Upper lobe of left lung (tissue), 6 donors: ENCODE data around the gene SLCO4A1. TPM values are rescaled to one million over a fixed set of nuclear protein-coding genes. Genes with fewer than 3 reads are reported as not detected.
A peak's percentile ranks its signal among the peaks of the same experiment; 100 is the strongest.

Experiments
- ATAC-seq, 2 donors: fragments of 200-7000 bp; cut with Tn5 transposase; one replicate each; pipeline ENCODE4 v1.9.1; 2022; ENCODE audit warnings: mild to moderate bottlenecking in 2 of 2, moderate library complexity in 2 of 2; ENCODE audit not compliant: low FRiP score in 2 of 2
- DNase-seq, 2 donors: peaks; one replicate each; pipeline ENCODE4 v3.0.0-alpha.2; 2019 to 2020
- H3K27ac ChIP-seq, 4 donors: fragments of 200-600 bp; sonication (generic); one replicate each; pipeline ENCODE4 v1.5.1; 2016 to 2019
- H3K27me3 ChIP-seq, 4 donors: fragments of 200-600 bp; sonication (generic); one replicate each; pipeline ENCODE4 v1.5.1; 2017 to 2019
- H3K36me3 ChIP-seq, 4 donors: fragments of 200-600 bp; sonication (generic); one replicate each; pipeline ENCODE4 v1.5.1; 2016 to 2019
- H3K4me1 ChIP-seq, 4 donors: fragments of 200-600 bp; sonication (generic); one replicate each; pipeline ENCODE4 v1.5.1; 2018 to 2019
- H3K4me3 ChIP-seq, 4 donors: fragments of 200-600 bp; sonication (generic); one replicate each; pipeline ENCODE4 v1.5.1; 2017 to 2019; ENCODE audit warnings: mild to moderate bottlenecking in 2 of 4, moderate library complexity in 1 of 4
- H3K9me3 ChIP-seq, 4 donors: fragments of 200-600 bp; sonication (generic); one replicate each; pipeline ENCODE4 v1.5.1; 2018 to 2019
- EP300 ChIP-seq, 4 donors: sonication (generic); formaldehyde crosslinking; IDR thresholded peaks; one replicate each; pipeline ENCODE4 v1.5.1; 2017; ENCODE audit warnings: antibody characterized with exemption in 4 of 4, control low read depth in 2 of 4
- POLR2A ChIP-seq, 4 donors: fragments of 450-650 bp; IDR thresholded peaks; one replicate each; pipeline ENCODE4 v1.5.1; 2016 to 2017; ENCODE audit warnings: antibody characterized with exemption in 4 of 4, mild to moderate bottlenecking in 2 of 4
- POLR2AphosphoS5 ChIP-seq, 2 donors: sonication (generic); formaldehyde crosslinking; IDR thresholded peaks; one replicate each; pipeline ENCODE4 v1.5.1; 2017; ENCODE audit warnings: antibody characterized with exemption in 2 of 2
- WGBS, 2 donors: methylation state at CpG; one replicate each; pipeline ENCODE4 v1.1.5; 2017 to 2018; 5-methylcytosine and 5-hydroxymethylcytosine counted together
- total RNA-seq, 6 donors: library from RNA; depleted of rRNA in 4 of 6; stranded (reverse); fragments of >200 nt in 4 of 6; gene quantifications; one replicate each; pipeline versions ENCODE4 v1.1.0 to v1.2.1, GENCODE V29; 2016 to 2021
- TF ChIP-seq, protein P1 (sequence below), 6 experiments: fragments of 450-650 bp in 4 of 6; fragments of 200-600 bp in 2 of 6; sonication (generic) in 2 of 6; IDR thresholded peaks; one replicate each; pipeline ENCODE4 v1.5.1; 2016 to 2019; ENCODE audit warnings: antibody characterized with exemption in 6 of 6
- donor health status: DM: no; HTN: no; CAD: no; lungs with moderate emphysema.
- donor health status: DM: no; HTN: yes; CAD: no; lungs with severe emphysema.

The SLCO4A1 gene, protein sequence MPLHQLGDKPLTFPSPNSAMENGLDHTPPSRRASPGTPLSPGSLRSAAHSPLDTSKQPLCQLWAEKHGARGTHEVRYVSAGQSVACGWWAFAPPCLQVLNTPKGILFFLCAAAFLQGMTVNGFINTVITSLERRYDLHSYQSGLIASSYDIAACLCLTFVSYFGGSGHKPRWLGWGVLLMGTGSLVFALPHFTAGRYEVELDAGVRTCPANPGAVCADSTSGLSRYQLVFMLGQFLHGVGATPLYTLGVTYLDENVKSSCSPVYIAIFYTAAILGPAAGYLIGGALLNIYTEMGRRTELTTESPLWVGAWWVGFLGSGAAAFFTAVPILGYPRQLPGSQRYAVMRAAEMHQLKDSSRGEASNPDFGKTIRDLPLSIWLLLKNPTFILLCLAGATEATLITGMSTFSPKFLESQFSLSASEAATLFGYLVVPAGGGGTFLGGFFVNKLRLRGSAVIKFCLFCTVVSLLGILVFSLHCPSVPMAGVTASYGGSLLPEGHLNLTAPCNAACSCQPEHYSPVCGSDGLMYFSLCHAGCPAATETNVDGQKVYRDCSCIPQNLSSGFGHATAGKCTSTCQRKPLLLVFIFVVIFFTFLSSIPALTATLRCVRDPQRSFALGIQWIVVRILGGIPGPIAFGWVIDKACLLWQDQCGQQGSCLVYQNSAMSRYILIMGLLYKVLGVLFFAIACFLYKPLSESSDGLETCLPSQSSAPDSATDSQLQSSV
- 10 to 100 TPM; 39.9 to 86.7 (median 49.1) TPM for total RNA-seq

DNA sequence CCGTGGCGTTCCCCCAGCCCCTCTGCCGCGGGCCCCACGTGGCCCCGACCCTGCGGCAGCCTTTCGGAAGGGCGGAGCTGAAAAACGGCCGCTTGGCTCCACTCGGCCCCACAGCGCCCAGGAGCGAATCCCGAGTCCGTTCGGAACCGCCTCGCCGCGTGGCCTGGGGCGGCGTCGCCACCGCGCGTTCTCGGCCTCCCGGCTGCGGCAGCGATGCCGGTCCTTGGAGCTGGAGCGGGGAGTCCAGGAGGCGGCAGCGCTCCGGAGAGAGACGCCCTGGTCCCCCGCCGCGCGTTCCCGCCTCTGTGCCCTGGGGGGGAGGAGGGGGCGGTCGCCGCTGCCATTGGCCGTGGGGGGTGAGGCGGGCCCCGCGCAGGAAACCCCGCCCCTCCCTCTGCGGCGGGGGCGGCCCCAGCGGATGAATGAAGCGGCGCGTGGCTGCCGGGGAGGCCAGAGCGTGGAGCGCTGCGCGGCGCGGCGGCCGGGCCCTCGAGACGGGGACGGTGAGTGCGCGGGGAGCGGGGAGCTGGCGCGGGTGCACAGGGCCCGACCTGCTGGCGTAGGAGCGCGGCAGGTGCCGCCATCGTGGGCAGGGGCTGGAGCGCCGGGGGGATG lies at the start of gene SLCO4A1:
Gene SLCO4A1, plus strand, starts transcription at position 453 of the 615 bp plus-strand sequence. CDS start 13,952 bp downstream, outside the sequence.
- H3K9me3 ChIP-seq, result no peaks in the 10 kb centered on the region
- peaks cover 0 to 10% (median 4%) of the 10 kb centered on the region in 4 donors for H3K27me3 ChIP-seq
- H3K4me3 ChIP-seq, result peak within 1 kb of the TSS; percentile 64 to 78 (median 70)
- WGBS, 2 donors, result 0 to 2% methylated on average over 7 to 30 of the region's 82 CpGs
- ATAC-seq (peak; percentile 42 to 91), DNase-seq (peak; percentile 82 to 95)
- peaks cover 0 to 27% (median 0%) of the 10 kb centered on the region in 4 donors for H3K36me3 ChIP-seq
- H3K4me1 ChIP-seq, result peaks cover 25 to 59% (median 51%) of the 10 kb centered on the region in 4 donors
- TF ChIP-seq POLR2A (IDR thresholded peaks at IDR 0.05) (peak in 3 of 4 donors; percentile 39 to 79 (median 75)), EP300 (IDR thresholded peaks at IDR 0.05) (peak in 1 of 4 donors; percentile 46), POLR2AphosphoS5 (IDR thresholded peaks at IDR 0.05) (peak; percentile 71 to 93)
- TF ChIP-seq, protein P1, sequence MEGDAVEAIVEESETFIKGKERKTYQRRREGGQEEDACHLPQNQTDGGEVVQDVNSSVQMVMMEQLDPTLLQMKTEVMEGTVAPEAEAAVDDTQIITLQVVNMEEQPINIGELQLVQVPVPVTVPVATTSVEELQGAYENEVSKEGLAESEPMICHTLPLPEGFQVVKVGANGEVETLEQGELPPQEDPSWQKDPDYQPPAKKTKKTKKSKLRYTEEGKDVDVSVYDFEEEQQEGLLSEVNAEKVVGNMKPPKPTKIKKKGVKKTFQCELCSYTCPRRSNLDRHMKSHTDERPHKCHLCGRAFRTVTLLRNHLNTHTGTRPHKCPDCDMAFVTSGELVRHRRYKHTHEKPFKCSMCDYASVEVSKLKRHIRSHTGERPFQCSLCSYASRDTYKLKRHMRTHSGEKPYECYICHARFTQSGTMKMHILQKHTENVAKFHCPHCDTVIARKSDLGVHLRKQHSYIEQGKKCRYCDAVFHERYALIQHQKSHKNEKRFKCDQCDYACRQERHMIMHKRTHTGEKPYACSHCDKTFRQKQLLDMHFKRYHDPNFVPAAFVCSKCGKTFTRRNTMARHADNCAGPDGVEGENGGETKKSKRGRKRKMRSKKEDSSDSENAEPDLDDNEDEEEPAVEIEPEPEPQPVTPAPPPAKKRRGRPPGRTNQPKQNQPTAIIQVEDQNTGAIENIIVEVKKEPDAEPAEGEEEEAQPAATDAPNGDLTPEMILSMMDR (IDR thresholded peaks at IDR 0.05), result peak in 2 of 6 experiments; percentile 22 to 31
- H3K27ac ChIP-seq, result peak within 1 kb of the TSS; percentile 77 to 98 (median 92)

DNA sequence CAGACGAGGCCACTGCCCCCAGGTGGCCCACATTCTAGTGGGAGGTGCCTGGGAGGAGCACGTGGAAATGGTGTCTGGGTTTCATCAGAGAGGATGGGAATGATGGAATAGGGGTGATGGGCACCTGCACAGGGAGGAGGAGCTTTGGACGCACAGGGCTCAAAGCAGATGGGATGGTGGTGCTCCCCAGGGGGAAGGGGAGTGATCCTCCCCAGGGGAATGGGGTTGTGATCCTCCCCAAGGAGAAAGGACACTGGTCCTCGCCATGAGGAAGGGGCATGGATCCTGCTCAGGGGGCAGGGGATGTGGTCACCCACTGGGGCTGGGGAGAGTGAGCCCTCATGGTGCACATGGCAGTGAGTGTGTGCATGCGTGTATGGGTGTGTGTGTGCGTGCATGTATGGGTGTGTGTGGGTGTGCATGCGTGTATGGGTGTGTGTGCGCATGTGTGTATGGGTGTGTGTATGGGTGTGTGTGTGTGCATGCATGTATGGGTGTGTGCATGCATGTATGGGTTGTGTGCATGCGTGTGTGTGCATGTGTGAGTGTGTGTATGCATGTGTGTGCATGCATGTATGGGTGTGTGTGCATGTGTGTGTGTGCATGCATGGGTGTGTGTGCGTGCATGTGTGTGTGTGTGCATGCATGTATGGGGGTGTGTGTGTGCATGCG lies 49.7 kb upstream of the SLCO4A1 start:
- peaks cover 0 to 3% (median 0%) of the 10 kb centered on the region in 4 donors for H3K27me3 ChIP-seq
- WGBS, 2 donors, result 73 to 79% methylated on average over 11 of the region's 11 CpGs
- TF ChIP-seq EP300 (IDR thresholded peaks at IDR 0.05) (no peak), POLR2AphosphoS5 (IDR thresholded peaks at IDR 0.05) (no peak), POLR2A (IDR thresholded peaks at IDR 0.05) (no peak)
- TF ChIP-seq, protein P1 (IDR thresholded peaks at IDR 0.05), result no peak

DNA sequence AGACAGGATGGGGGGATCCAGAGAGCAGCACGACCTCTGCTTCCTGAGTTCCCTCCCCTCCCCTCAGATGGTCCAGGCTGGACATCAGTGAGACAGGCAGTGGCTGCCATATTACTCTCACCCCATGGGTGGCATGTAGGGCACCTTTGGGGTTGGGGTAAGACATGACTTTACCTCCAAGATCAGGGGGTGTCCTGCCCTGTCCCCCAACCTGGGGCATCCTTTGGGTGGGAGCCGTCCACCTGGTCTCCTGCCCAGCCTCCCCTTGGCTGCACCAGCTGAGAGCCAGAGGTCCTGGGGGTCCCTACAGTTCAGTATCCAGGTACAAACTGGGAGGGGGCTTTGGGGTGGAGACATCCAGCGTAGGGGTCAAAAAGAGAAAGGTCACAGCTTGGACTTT lies 48.7 kb upstream of the SLCO4A1 start:
- TF ChIP-seq POLR2A (IDR thresholded peaks at IDR 0.05) (no peak), POLR2AphosphoS5 (IDR thresholded peaks at IDR 0.05) (no peak), EP300 (IDR thresholded peaks at IDR 0.05) (no peak)
- TF ChIP-seq, protein P1 (IDR thresholded peaks at IDR 0.05), result no peak
- peaks cover 0 to 3% (median 0%) of the 10 kb centered on the region in 4 donors for H3K27me3 ChIP-seq

More for the DNA sequence above, 49.7 kb upstream of the SLCO4A1 start:
- peaks cover 8 to 17% (median 13%) of the 10 kb centered on the region in 4 donors for H3K4me1 ChIP-seq
- DNase-seq, result no peak
- no peaks in the 10 kb centered on the region for H3K36me3 ChIP-seq
- H3K4me3 ChIP-seq, result no peak overlapping the region
- no peak for ATAC-seq
- no peaks in the 10 kb centered on the region for H3K9me3 ChIP-seq
- no peak overlapping the region for H3K27ac ChIP-seq

DNA sequence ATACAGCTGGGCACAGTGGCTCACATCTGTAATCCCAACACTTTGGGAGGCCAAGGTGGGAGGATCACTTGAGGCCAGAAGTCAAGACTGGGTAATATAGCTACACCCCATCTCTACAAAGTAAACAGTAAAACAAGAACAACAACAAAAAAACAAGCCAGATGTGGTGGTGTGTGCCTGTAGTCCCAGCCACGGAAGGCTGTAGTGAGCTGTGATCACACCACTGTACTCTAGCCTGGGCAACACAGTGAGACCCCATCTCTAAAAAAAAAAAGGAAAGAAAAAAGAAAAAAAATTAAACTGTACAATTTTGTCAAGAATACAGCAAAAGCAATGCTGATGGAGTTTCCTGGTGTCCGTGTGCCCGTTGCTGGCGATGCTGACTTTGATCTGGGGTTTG lies 47.2 kb upstream of the SLCO4A1 start:
- Histone ChIP-seq H3K4me3 (no peak overlapping the region), H3K27me3 (peaks cover 0 to 3% (median 0%) of the 10 kb centered on the region in 4 donors), H3K27ac (no peak overlapping the region), H3K4me1 (peaks cover 8 to 15% (median 13%) of the 10 kb centered on the region in 4 donors), H3K9me3 (no peaks in the 10 kb centered on the region), H3K36me3 (no peaks in the 10 kb centered on the region)
- DNase-seq, result no peak
- no peak for ATAC-seq
- TF ChIP-seq POLR2A (IDR thresholded peaks at IDR 0.05) (no peak), POLR2AphosphoS5 (IDR thresholded peaks at IDR 0.05) (no peak), EP300 (IDR thresholded peaks at IDR 0.05) (no peak)
- TF ChIP-seq, protein P1 (IDR thresholded peaks at IDR 0.05), result no peak
- WGBS, 2 donors, result 68 to 79% methylated on average over 4 of the region's 4 CpGs

More for the DNA sequence above, 48.7 kb upstream of the SLCO4A1 start:
- Histone ChIP-seq H3K36me3 (no peaks in the 10 kb centered on the region), H3K9me3 (no peaks in the 10 kb centered on the region), H3K4me3 (no peak overlapping the region), H3K4me1 (peaks cover 8 to 17% (median 13%) of the 10 kb centered on the region in 4 donors), H3K27ac (no peak overlapping the region)
- ATAC-seq (no peak), DNase-seq (no peak)
- 86 to 89% methylated on average over 1 to 3 of the region's 3 CpGs for WGBS, 2 donors
